KOPT-K1 (cell line): ENCODE data around the gene MLYCD.

Source experiments
- H3K27ac ChIP-seq: fragments of 200-600 bp; sonication (generic); 2 replicates; pipeline ENCODE4 v1.5.1; 2016; ENCODE audit warnings: antibody characterized with exemption, mild to moderate bottlenecking, low read depth, low read length; ENCODE audit not compliant: poor library complexity, severe bottlenecking
- H3K36me3 ChIP-seq: fragments of 200-600 bp; sonication (generic); 2 replicates; pipeline ENCODE4 v1.5.1; 2017; ENCODE audit warnings: antibody characterized with exemption, mild to moderate bottlenecking, low read length, moderate library complexity; ENCODE audit not compliant: insufficient read depth
- H3K9me3 ChIP-seq: fragments of 200-600 bp; sonication (generic); 2 replicates; pipeline ENCODE4 v1.5.1; 2017; ENCODE audit warnings: antibody characterized with exemption, low read length, mild to moderate bottlenecking; ENCODE audit not compliant: insufficient read depth, poor library complexity, severe bottlenecking

Gene MLYCD

DNA sequence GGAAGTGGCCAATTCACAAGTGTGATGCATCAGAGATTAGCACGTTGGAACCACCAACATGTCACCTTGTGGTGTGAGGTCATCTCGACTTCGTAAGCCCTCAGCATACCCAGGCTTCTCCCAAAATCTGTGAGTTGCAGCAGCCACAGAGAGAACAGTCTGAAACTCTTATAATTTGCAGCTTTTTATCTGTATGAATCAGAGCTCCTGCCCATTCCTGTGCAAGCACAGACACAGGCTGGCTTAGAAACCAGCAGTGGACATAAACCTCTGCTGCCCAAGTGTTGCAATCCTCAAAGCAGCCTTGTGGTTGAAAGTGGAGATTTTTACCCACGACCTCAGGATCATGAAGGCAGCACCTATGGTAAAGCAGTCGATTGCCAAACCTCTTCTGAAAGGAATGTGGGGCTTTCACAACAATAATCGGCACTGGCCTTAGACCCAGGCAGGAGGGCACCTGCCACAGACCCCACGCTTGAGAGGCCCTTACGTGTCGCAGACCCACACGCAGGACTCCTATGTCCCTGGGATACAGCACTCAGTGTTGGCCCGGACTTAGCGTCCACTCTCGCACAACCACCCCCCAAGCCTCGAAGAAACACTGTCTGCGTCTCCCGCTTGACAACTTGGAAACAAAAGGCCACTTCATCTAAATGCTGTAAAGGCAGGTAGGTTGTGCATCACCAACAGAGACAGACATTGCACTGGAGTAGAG, 29.6 kb downstream of the MLYCD start:
- Histone ChIP-seq H3K27ac (no peak overlapping the region), H3K36me3 (no peaks in the 10 kb centered on the region), H3K9me3 (no peaks in the 10 kb centered on the region)

DNA sequence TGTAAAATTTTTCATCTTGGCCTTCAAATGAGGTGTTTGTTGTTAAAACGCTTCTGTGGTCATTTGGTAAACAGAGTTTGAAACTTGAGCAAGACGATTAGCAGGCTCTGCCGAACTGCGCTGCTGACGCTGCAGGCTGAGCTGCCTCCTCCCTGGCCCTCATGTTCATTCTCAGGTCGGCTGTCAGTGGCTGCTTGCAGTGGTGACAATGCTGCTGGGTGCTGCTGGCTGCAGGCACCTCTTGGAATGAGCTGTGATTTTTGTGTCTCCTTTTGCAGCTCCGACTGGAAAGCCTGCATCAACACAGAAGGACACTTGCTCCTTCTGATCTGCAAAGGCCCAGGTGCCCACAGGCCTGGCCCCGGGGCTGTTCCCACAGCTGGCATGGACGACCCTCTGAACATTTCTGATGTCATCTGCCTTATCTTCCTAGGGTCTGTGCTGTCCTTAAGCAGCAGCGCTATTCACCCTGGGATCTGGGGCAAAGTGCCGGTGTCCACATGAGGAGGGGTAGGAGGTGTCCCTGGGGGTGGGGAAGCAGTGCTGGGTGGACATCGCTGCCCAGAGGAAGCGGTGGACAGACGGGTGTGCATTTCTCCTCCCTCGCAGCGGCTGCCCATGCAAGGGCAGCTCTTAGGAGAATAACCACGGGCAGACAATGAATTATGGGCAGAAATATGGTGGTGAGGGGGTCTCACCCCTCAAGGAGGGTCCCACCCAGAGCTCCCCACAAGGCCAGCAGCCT, 31.1 kb downstream of the MLYCD start:
- H3K36me3 ChIP-seq, result no peaks in the 10 kb centered on the region
- H3K27ac ChIP-seq, result no peak overlapping the region
- no peaks in the 10 kb centered on the region for H3K9me3 ChIP-seq

DNA sequence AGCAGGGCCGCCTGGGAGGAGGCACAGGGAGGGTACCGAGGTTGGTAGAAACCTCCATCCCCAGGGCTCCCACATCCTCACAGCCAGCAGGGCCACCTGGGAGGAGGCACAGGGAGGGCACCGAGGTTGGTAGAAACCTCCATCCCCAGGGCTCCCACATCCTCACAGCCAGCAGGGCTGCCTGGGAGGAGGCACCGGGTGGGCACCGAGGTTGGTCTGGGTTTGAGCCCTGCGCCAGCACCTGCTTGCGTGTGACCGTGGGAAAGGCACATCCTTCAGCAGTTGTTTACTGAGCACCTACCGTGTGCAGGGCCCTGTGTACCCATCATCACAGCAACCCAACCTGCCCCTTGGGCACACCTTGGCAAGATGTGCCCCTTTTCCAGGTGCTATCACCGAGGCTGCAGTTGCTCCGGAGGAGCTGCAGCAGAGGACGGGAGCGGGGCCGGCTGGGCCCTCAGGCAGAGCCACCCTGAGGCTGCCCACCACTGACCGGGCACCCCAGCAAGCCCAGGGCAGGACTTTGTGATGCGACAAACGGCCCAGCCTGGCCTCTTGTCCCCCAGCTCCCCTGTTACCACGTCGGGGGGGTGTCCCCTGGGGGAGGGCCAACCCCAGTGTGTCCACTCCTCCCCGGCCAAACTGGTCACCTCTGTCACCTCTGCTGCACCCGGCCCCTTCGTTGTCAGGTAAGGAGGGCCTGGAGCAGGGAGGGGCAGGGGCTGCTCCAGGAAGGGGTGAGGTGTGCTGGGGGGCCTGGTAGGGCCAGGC, 32.0 kb downstream of the MLYCD start:
- H3K27ac ChIP-seq, result no peak overlapping the region
- H3K36me3 ChIP-seq, result no peaks in the 10 kb centered on the region
- H3K9me3 ChIP-seq, result no peaks in the 10 kb centered on the region

DNA sequence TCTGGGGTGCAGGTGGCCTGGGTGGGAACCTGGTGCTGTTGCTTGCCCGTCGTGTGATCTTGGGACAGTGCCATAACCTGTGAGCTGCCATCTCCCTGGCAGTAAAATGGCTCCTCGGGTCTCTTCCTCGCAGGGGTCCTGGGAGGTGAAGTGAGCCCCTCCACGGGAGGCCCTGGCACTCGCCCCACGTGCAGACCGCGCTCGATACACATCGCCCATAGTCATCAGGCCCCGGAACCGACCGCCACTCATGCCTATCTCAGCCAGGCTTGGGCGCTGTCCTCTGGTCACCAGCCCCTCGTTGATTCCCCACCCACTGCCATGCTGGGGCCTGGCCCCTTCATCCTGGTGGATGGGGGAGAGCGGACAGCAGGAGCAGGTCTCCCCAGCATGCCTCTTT, 32.6 kb downstream of the MLYCD start:
- Histone ChIP-seq H3K36me3 (no peaks in the 10 kb centered on the region), H3K9me3 (no peaks in the 10 kb centered on the region), H3K27ac (no peak overlapping the region)

DNA sequence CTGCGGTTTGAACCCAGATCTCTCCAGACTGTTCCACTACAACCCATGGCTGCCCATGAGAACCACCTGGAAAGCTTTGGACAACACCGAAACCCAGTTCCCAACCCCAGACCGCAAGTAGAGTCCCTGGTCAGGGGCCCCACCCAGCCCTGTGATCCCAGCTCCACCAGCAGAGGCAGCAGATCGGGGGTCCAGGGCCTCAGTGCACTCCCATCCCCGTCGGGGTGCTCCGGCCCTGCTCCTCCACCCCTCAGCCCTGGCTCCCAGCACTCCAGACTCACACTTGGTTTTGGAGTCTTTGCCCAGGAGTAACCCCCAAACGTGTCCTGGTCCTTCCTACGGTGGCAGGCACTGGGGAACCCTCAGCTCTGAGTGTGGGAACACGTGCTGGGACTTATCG, 33.4 kb downstream of the MLYCD start:
- H3K27ac ChIP-seq, result no peak overlapping the region
- no peaks in the 10 kb centered on the region for H3K9me3 ChIP-seq
- no peaks in the 10 kb centered on the region for H3K36me3 ChIP-seq

DNA sequence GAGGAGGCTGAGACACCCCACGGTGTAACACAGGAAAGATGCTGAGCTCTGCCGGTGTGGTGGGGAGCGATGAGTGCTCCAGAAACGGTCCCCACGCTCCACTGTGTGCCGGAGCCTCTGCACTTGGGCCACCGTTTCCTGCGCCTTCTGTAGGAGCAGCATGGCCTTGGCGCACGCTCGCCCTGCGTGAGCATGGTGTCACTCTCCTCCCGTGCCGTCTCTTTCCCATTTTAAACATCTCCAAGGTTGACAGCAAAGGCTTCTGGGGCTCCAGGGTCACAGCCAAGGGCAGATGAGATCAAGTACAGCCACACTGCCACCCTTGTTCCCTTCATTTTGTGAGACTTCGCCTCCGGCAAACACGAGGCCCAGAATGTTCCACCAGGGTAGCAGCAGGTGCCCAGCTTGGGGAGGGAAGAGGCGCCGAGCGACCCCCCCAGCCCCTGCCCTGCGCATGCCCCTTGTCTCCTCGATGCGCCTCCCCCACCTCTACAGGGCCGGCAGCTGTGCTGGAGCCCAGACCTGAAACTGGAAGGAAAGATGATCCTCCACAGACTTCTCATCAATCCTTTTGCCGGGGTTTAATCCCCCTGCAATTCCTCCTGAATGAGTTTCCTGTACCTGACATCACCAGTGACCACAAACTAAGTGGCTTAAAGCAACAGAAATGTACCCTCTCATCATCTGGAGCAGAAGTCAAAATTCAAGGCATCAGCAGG, 34.2 kb downstream of the MLYCD start:
- H3K27ac ChIP-seq, result no peak overlapping the region
- H3K9me3 ChIP-seq, result no peaks in the 10 kb centered on the region
- H3K36me3 ChIP-seq, result no peaks in the 10 kb centered on the region

DNA sequence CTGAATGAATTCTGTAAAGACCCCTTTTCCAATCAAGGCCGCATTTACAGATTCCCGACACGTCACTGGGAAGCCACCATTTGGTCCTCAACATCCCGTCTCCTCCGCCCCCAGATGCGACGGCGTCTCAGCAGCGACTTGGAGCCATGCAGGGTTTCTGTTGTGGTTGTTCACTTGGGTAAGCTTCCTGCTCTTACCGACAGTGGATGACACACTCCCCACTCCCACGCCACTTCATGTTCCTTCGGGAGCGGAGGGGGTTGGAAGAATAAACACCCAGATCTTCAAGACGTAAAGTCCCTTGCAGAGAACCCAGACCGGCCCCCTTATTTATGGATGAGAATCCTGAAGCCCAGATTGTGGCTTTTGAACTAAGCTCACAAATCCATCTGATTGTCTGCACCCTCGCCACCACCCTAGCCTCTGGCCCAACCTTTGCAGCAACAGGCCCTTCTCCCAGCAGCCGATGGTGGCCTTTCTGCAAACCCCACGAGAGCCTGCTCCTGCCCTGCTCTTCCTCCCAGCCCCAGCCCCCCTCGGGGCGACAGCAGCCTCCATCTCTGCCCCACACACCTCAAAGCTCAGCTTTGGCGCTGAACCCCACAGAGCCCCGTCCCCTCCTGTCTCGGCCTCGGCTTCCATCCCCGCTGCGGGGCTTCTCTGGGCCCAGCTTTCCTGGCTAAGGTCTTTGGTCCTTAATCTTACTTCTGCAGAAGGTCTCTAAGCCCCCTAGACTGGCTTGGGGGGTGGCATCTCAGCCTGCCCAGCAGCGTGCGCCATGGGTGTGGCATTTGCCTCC, 35.2 kb downstream of the MLYCD start:
- Histone ChIP-seq H3K9me3 (no peaks in the 10 kb centered on the region), H3K36me3 (no peaks in the 10 kb centered on the region), H3K27ac (no peak overlapping the region)

DNA sequence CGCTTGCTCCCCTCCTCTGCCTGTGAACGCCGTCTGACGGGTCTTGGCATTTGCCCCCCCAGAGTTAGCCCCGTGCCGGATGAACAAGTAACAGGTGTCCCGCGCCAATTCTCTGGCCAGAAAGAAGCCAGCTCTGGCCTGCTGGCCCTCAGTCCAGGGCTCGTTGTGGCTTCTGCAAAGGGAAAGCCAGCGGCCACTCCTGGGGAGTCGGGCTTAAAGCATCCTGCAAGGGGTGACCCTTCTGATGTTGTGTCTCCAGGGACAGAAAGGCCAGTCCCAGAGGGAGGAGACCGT, 35.7 kb downstream of the MLYCD start:
- Histone ChIP-seq H3K36me3 (no peaks in the 10 kb centered on the region), H3K9me3 (no peaks in the 10 kb centered on the region), H3K27ac (no peak overlapping the region)

DNA sequence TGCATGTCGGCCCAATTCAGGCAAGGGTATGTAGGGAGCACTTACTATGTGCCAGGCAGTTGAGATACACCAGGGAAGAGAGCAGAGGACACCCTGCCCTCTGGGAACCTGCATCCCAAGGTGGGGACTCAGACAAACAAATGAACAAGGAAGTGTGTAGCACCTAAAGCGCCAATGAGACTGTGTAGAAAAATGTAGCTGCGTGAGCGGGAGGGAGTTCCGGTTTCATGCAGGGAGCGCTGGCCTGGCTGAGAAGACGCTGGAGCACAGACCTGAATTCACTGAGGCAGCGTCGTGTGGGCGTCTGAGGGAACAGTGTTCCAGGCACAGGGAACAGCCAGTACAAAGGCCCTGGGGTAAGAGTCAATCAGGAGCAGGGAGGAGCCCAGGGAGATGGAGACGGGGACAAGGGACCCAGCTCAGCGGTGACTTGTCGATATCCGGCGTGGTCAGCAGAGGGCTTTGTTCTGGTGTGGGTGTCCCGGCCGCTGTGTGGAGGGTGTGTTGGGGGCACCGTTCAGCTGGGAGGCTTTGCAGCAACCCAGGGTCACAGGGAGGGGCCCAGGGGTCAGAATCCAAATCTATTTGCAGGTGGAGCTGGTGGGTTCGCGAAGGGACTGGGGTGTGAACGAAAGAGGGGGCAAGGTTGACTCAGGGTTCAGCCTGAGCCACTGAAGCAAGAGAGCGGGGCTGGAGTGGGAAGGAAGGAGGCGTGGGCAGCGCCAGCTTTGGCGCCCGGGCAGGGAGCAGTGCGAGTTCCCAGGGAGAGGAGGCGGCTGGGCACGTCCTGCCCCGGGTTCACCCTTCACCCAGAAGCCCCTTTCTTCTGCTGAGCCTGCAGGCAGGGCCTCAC, 36.3 kb downstream of the MLYCD start:
- Histone ChIP-seq H3K27ac (no peak overlapping the region), H3K36me3 (no peaks in the 10 kb centered on the region), H3K9me3 (no peaks in the 10 kb centered on the region)

DNA sequence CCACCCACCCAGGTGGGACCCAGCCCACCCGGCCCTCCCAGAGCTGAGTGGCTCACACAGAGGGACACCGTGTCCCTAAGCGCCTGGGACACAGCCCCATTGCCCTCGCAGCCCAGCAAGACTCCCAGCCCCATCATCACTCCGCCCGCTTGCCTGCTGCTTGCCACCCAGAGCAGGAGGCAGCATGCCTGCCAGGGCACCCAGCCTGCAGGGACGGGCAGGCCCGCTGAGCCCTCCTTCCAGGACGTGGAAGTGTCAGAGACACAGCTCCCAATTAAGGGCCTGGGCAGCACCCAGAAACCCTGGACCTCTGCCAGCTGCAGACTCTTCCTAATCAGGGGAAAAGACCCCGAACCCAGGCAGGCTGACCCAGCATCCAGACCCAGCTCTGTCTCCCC, 36.9 kb downstream of the MLYCD start:
- Histone ChIP-seq H3K36me3 (no peaks in the 10 kb centered on the region), H3K27ac (no peak overlapping the region), H3K9me3 (no peaks in the 10 kb centered on the region)

DNA sequence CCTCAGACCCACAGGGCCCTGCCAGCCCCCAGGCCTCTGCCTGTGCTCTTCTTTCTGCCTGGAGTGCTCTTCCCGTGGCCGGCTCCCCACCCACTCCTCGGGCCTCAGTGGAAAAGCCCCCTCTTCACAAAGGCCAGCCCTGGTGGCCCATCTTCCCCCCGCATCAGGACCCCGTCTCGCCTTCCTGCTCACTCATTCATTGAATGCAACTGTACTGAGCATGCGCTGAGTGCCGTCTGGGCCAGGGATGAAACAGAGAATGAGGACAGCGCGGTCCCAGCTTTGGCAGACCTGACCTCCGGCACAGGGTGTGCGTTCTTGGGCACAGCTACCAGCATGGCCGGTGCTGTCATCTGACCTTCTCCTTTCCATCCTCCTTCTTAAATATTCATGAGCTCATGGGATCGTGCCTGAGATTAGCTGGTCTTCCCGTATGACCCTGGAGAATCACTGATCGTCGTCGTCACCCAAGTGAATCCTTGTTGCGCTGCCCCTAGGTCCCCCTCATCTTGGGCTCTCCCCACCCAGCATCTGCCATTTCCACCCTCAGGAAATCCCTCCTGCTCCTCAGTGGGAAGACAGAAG, 37.8 kb downstream of the MLYCD start:
- Histone ChIP-seq H3K9me3 (no peaks in the 10 kb centered on the region), H3K36me3 (no peaks in the 10 kb centered on the region), H3K27ac (no peak overlapping the region)

DNA sequence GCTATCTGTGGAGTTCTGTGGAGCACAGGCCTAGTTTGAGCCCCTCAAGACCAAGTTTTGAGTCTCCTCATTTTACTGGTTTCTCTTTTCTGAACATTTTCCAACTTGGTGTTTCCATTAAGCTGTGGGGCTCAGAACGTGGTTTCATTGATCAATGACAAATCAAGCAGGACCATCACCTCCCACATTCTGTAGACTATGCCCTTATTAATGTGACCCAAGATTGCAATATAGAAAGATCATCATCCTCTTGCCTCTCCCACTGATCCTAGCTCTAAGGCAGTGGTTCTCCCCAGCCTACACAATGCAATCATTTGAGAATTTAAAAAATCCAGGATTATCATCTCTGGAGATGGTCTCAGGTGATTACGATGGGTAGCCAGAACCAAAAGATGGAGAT, 38.4 kb downstream of the MLYCD start:
- no peak overlapping the region for H3K27ac ChIP-seq
- H3K9me3 ChIP-seq, result no peaks in the 10 kb centered on the region
- H3K36me3 ChIP-seq, result no peaks in the 10 kb centered on the region

DNA sequence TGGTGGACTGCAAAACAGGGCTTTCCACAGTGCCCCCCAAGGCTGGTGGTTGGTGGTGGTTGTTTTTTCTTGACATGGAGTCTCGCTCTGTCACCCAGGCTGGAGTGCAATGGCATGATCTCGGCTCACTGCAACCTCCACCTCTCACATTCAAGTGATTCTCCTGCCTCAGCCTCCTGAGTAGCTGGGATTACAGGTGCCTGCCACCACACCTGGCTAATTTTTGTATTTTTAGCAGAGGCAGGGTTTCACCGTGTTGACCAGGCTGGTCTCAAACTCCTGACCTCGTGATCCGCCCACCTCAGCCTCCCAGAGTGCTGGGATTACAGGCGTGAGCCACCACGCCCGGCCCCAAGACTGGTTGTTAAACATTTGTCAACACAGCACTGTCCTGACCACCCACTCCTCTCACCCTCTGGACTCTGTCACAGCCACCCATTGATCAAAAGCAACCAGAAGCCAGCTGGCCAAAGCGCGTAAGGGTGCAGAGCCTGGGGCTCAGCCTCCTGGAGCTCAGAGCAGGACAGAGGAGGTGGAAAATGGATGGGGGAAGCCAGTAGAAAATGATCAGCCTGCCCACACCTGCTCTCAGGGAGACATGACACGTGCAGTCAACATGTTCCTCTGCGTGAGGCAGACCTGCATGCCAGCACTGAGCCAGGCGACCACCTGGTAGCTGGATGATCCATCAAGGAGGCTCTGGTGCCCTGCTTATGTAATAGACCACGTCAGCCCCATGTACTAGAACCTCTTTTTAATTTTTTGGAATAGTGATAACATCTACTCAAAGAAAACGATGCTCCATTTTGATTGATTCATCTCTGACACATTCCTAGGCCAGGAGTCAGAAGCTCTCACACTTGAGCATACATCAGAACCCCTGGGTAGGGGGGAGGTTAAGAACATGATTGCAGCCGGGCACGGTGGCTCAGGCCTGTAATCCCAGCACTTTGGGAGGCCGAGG, 39.3 kb downstream of the MLYCD start:
- no peaks in the 10 kb centered on the region for H3K9me3 ChIP-seq
- H3K27ac ChIP-seq, result no peak overlapping the region
- H3K36me3 ChIP-seq, result no peaks in the 10 kb centered on the region
